ENCODE results near the gene CTIF.

CTIF gene

GRCh38 chr18:48835119-48835518, 296.3 kb downstream of the CTIF start:
- H3K4me3 ChIP-seq (ENCODE audit: low read depth in 1 of 2, low read length in 1 of 2): no peak overlapping the region
- H3K36me3 ChIP-seq: no peaks in the 10 kb centered on the region
- no peak for TF ChIP-seq CTCF (IDR thresholded peaks at IDR 0.05)
- H3K27ac ChIP-seq: no peak overlapping the region
- peaks cover 27% of the 10 kb centered on the region for H3K27me3 ChIP-seq
- H3K9me3 ChIP-seq: no peaks in the 10 kb centered on the region
- peaks cover 0 to 21% of the 10 kb centered on the region in 2 experiments for H3K4me1 ChIP-seq (ENCODE audit: control insufficient read depth in 1 of 2, insufficient read depth in 1 of 2, low read depth in 1 of 2, low read length in 1 of 2)

- TF ChIP-seq CTCF (IDR thresholded peaks at IDR 0.05): no peak
- Histone ChIP-seq H3K36me3 (no peaks in the 10 kb centered on the region), H3K27me3 (peaks cover 27% of the 10 kb centered on the region), H3K4me1 (ENCODE audit: control insufficient read depth in 1 of 2, insufficient read depth in 1 of 2, low read depth in 1 of 2, low read length in 1 of 2) (peaks cover 0 to 21% of the 10 kb centered on the region in 2 experiments), H3K9me3 (no peaks in the 10 kb centered on the region), H3K4me3 (ENCODE audit: low read depth in 1 of 2, low read length in 1 of 2) (no peak overlapping the region), H3K27ac (no peak overlapping the region)
Observed at GRCh38 chr18:48835745-48836170, 296.9 kb downstream of the CTIF start.

GRCh38 chr18:48836231-48836805, 297.5 kb downstream of the CTIF start:
- no peaks in the 10 kb centered on the region for H3K36me3 ChIP-seq
- H3K27ac ChIP-seq: no peak overlapping the region
- no peak overlapping the region for H3K4me3 ChIP-seq (ENCODE audit: low read depth in 1 of 2, low read length in 1 of 2)
- H3K4me1 ChIP-seq (ENCODE audit: control insufficient read depth in 1 of 2, insufficient read depth in 1 of 2, low read depth in 1 of 2, low read length in 1 of 2): peaks cover 0 to 21% of the 10 kb centered on the region in 2 experiments
- no peak for TF ChIP-seq CTCF (IDR thresholded peaks at IDR 0.05)
- H3K27me3 ChIP-seq: peaks cover 27% of the 10 kb centered on the region
- no peaks in the 10 kb centered on the region for H3K9me3 ChIP-seq

- Histone ChIP-seq H3K4me1 (ENCODE audit: control insufficient read depth in 1 of 2, insufficient read depth in 1 of 2, low read depth in 1 of 2, low read length in 1 of 2) (peaks cover 0 to 21% of the 10 kb centered on the region in 2 experiments), H3K27ac (no peak overlapping the region), H3K27me3 (peaks cover 27% of the 10 kb centered on the region), H3K36me3 (no peaks in the 10 kb centered on the region), H3K9me3 (no peaks in the 10 kb centered on the region), H3K4me3 (ENCODE audit: low read depth in 1 of 2, low read length in 1 of 2) (no peak overlapping the region)
- TF ChIP-seq CTCF (IDR thresholded peaks at IDR 0.05): no peak
Observed at GRCh38 chr18:48836806-48837615, 298.2 kb downstream of the CTIF start.

- H3K4me1 ChIP-seq (ENCODE audit: control insufficient read depth in 1 of 2, insufficient read depth in 1 of 2, low read depth in 1 of 2, low read length in 1 of 2): peaks cover 0 to 16% of the 10 kb centered on the region in 2 experiments
Observed at GRCh38 chr18:48837676-48838075, 298.8 kb downstream of the CTIF start.

More at GRCh38 chr18:48837676-48838075, 298.8 kb downstream of the CTIF start:
- H3K36me3 ChIP-seq: no peaks in the 10 kb centered on the region
- H3K27me3 ChIP-seq: peaks cover 27% of the 10 kb centered on the region
- H3K9me3 ChIP-seq: no peaks in the 10 kb centered on the region
- H3K4me3 ChIP-seq (ENCODE audit: low read depth in 1 of 2, low read length in 1 of 2): no peak overlapping the region
- H3K27ac ChIP-seq: no peak overlapping the region
- TF ChIP-seq CTCF (IDR thresholded peaks at IDR 0.05): no peak
